ENCODE results near the gene ARID3B. TPM values are rescaled to one million over a fixed set of nuclear protein-coding genes. Genes with fewer than 3 reads are reported as not detected.
"Not testable (repeated sequence)": the region's sequence is repeated elsewhere in the genome, so short reads cannot be mapped to it uniquely, and the experiment has no call there.

ARID3B gene
- total RNA-seq, 1 experiment from 2014 or later = 1.2 TPM

GRCh38 chr15:74568594-74568993 is 27.6 kb downstream of the ARID3B start:
- no peak for DNase-seq (ENCODE audit: low read depth)

GRCh38 chr15:74569731-74570070 is 28.7 kb downstream of the ARID3B start:
- no peak for DNase-seq (ENCODE audit: low read depth)

- peak; percentile 37 for DNase-seq (ENCODE audit: low read depth)
Observed at GRCh38 chr15:74571191-74571590, 30.2 kb downstream of the ARID3B start.

GRCh38 chr15:74573987-74574386 is 33.0 kb downstream of the ARID3B start:
- no peak for DNase-seq (ENCODE audit: low read depth)

GRCh38 chr15:74578496-74578994 is 37.5 kb downstream of the ARID3B start:
- DNase-seq (ENCODE audit: low read depth) = no peak

- no peak for DNase-seq (ENCODE audit: low read depth)
Observed at GRCh38 chr15:74579001-74579400, 38.0 kb downstream of the ARID3B start.

GRCh38 chr15:74580538-74581350 is 39.7 kb downstream of the ARID3B start:
- no peak for DNase-seq (ENCODE audit: low read depth)

- no peak for DNase-seq (ENCODE audit: low read depth)
Observed at GRCh38 chr15:74584204-74584603, 43.2 kb downstream of the ARID3B start.

- DNase-seq (ENCODE audit: low read depth) = no peak
Observed at GRCh38 chr15:74584779-74585178, 43.8 kb downstream of the ARID3B start.

- DNase-seq (ENCODE audit: low read depth) = no peak
Observed at GRCh38 chr15:74585191-74585590, 44.2 kb downstream of the ARID3B start.

GRCh38 chr15:74585857-74586256 is 44.8 kb downstream of the ARID3B start:
- DNase-seq (ENCODE audit: low read depth) = no peak

GRCh38 chr15:74589826-74590225 is 48.8 kb downstream of the ARID3B start:
- no peak for DNase-seq (ENCODE audit: low read depth)

- DNase-seq (ENCODE audit: low read depth) = no peak
Observed at GRCh38 chr15:74592222-74592621, 51.2 kb downstream of the ARID3B start.

- no peak for DNase-seq (ENCODE audit: low read depth)
Observed at GRCh38 chr15:74593122-74593521, 52.1 kb downstream of the ARID3B start.

GRCh38 chr15:74594455-74594854 is 53.4 kb downstream of the ARID3B start:
- no peak for DNase-seq (ENCODE audit: low read depth)

GRCh38 chr15:74595271-74595670 is 54.3 kb downstream of the ARID3B start:
- DNase-seq (ENCODE audit: low read depth) = no peak

GRCh38 chr15:74596736-74597135 is 55.7 kb downstream of the ARID3B start:
- not testable (repeated sequence) for DNase-seq (ENCODE audit: low read depth)

- DNase-seq (ENCODE audit: low read depth) = not testable (repeated sequence)
Observed at GRCh38 chr15:74597146-74597705, 56.2 kb downstream of the ARID3B start.

- peak; percentile 84 for DNase-seq (ENCODE audit: low read depth)
Observed at GRCh38 chr15:74598126-74598842, 57.3 kb downstream of the ARID3B start.

- no peak for DNase-seq (ENCODE audit: low read depth)
Observed at GRCh38 chr15:74599156-74599555, 58.1 kb downstream of the ARID3B start.

GRCh38 chr15:74603026-74603788 is 62.2 kb downstream of the ARID3B start:
- no peak for DNase-seq (ENCODE audit: low read depth)

Data from LHCN-M2 (cell line).